Measurements from ENCODE around the gene S1PR4.
"Not testable (repeated sequence)": the region's sequence is repeated elsewhere in the genome, so short reads cannot be mapped to it uniquely, and the experiment has no call there.

The S1PR4 gene

DNA sequence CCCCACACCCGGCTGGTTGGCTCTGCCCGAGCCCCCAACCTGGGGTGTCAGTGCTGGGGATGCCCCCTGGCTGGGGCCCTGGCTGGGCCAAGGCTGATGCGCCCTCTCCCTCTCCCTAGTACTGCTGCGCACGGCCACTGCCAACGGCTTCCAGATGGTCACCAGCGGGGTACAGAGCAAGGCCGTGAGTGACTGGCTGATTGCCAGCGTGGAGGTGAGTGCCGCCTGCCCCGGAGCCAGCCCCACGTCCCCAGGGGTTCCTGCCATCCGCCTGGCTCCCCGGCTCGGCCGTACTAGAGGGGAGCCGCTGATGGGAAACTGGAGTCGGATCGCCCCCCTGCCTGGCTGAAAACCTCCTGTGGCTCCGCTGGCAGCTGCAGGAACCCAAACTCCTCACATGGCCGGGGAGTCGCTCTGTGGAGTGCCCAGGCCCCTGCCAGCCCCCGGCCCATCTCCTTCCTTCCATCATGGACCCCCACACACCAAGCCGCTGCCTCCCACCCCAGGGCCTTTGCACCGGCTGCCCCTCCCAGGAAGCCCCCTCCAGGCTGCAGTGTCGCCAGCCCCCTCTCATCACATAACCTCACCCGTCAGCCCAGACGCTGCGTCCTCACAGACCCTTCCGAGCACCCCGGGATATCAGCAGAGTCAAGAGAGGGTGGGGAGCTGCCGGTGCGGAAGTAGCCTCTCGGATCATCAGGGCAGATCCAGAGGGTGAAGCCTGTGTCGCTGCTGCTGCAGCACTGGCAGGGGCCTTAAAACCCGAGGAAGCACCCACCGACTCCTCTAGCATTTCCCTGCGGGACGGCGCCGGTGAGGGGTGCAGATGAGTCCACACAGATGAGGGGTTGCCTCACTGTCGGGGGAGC, 17.7 kb downstream of the S1PR4 start:
- no peak for DNase-seq

DNA sequence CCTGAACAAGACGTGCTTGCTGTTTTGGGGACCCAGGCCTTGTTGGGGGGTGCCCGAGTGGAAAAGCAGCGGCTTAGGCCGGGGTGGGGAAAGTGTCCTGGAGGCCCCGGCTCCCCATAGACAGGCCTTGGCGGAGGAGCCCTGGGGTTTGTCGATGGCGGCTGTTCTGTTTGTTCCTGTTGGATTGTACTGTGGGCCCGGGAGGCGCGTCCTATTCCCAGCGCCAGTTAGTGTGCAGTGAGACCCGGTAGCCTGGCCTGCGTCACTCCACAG, 18.3 kb downstream of the S1PR4 start:
- no peak for DNase-seq

DNA sequence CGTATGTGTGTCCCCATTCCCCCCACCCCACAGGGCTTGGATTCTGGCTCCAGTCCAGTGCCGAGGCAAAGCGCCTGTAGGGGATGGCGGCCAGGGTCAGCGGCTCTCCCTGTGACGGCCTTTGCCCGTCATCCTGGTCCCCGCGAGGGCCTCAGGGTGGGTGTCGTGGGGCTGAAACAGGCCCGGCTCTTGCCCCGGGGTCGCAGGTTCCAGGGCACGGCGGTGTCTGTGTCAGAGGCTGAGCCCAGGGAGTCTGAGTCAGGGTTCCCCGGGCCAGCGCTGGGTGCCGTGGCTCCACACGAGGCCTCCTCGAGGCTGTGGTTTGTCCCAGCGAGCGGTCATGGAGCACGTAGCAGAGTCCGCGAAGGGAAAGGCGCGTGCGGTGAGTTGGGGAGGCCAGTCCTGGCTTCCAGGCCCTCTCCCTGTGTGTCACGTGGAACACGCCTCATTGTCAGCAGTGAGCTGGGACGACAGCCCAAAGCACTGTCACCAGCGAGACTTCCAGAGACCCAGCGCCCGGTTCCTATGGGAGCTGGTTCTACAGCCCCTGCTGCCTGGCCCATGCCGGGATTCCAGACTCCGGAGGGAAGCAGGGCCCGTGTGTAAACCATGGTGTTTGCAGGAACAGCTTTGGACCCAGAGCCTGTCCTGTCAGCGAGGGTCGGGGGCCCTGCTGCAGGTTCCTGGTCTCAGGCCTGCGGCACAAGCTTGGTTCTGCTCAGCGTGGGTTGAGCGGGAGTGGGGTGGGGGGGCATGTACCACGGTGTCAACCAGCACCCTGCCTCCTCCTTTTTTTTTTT, 20.5 kb downstream of the S1PR4 start:
- DNase-seq, result no peak

DNA sequence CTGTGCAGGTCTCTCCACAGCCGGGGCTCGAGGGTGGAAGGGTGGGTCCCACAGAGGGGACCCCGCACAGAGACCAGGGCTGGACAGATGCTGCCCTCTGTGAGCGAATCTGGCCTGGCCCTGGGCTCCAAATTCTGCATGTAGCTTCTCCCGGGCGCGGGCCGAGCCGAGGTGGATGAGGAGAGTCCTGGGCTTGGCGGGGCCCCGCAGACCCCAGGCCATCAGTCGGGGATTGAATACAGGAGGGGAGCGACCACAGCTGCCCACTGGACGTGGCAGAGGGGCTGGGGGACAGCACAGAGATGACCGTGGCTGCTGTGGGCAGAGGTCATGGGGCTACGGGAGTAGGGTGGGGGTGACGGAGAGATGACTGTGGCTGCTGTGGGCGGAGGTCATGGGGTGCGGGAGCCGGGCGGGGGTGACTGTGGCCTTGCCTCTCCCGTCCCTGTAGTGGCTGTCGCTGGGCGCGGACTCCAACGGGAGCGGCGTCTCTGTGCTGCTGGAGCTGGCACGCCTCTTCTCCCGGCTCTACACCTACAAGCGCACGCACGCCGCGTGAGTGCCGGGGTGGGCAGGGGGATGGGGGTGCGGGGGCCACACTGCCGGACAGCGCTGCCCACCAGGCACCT, 22.6 kb downstream of the S1PR4 start:
- DNase-seq, result no peak

DNA sequence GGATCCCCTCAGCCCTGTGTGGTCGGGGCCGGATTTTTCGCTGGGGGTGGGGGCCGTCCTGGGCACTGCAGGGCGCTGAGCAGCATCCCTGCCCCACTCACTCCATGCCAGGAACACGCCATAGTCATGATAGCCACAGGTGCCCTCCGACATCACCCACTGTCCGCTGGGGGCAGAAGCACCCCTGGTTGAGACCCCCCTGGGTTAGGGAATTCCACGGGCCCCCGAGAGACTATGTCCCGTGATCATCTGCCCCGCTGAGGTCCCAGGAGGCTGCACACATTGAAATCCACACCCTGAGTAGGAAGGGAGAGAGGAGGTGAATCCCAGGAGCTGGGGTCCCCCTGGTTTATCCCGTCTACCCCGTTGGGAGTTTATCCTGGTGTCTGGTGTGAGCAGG, 23.3 kb downstream of the S1PR4 start:
- no peak for DNase-seq

DNA sequence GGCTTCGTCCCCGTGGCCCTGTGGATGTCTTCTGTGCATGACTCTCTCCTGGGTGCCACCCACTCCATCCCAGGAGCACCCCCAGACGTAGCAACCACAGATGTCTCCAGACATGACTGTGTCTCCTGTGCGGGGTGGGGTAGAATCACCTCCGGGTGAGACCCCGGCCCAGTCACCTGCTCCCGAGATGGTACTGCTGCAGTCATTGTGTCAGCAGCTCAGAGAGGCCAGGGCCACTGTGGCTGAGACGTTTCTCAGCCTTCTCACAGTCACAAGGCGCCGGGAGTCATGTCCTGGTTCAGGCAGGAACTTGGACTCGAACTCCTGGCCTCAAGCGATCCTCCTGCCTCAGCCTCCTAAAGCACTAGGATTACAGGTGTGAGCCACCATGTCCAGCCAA, 23.8 kb downstream of the S1PR4 start:
- no peak for DNase-seq

DNA sequence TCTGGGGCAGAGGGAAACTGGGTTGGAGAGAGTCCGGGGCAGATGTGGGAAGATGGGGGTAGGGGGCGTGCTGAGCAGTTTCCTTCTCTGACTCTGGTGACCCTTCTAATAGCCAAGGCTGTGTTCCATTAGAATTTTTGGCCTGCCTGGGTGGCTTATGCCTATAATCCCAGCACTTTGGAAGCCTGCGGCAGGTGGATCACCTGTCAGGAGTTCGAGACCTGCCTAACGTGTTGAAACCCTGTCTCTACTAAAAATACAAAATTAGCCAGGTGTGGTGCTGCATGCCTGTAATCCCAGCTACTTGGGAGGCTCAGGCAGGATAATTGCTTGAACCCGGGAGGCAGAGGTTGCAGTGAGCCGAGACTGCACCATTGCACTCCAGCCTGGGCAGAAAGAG, 24.3 kb downstream of the S1PR4 start:
- not testable (repeated sequence) for DNase-seq

DNA sequence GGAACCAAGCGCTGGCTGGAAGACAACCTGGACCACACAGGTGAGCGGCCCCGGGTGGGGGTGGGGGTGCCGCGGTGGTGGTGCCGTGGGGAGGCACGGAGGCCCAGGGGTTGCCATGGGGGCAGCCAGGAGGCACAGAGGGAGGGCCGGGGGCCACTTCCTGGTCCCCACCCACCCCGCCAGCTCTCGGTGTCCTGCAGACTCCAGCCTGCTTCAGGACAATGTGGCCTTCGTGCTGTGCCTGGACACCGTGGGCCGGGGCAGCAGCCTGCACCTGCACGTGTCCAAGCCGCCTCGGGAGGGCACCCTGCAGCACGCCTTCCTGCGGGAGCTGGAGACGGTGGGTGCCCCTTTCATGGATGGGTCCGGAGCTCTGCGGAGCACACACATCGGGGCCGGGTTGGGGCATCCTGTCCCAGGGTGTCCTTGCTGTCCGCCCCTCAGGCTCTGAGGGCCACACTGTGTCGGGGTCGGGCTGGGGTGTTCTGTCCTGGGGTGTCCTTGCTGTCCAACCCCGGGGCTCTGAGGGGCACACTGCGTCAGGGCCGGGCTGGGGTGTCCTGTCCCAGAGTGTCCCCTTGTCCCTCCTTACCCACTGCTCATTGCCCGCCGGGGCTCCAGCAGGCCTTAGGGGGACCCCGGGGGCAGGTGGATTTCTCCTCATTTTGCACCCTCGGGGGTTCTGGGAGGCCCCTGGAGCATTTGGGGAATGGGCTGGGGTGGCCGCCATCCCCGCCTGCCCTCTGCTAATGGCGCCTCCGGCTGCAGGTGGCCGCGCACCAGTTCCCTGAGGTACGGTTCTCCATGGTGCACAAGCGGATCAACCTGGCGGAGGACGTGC, 25.5 kb downstream of the S1PR4 start:
- no peak for DNase-seq

DNA sequence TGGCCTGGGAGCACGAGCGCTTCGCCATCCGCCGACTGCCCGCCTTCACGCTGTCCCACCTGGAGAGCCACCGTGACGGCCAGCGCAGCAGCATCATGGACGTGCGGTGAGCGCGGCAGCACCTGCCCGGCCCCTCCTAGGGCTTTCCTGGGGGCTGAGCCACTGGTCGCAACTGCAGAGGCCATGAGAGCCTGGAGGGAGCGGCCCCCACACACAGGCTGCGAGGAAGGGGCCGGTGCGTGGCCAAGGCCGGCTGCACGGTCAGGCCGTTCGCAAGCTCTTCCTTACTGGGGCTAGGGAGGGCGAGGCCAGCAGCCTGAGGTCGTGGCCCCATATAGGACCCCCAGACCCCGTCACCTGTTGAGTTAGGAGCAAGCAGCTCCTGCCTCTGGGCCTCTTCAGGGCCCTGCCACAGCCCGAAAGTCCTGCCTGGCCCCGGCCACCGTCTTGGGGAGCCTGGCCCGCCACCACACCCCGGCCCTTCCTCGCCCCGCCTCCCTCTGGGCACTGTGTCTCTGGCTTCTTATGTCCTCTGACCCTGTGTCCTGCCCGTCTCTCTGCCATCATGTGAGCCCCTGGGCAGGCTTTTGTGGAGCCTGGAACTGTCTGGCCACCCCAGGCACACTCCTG, 26.2 kb downstream of the S1PR4 start:
- DNase-seq, result no peak

DNA sequence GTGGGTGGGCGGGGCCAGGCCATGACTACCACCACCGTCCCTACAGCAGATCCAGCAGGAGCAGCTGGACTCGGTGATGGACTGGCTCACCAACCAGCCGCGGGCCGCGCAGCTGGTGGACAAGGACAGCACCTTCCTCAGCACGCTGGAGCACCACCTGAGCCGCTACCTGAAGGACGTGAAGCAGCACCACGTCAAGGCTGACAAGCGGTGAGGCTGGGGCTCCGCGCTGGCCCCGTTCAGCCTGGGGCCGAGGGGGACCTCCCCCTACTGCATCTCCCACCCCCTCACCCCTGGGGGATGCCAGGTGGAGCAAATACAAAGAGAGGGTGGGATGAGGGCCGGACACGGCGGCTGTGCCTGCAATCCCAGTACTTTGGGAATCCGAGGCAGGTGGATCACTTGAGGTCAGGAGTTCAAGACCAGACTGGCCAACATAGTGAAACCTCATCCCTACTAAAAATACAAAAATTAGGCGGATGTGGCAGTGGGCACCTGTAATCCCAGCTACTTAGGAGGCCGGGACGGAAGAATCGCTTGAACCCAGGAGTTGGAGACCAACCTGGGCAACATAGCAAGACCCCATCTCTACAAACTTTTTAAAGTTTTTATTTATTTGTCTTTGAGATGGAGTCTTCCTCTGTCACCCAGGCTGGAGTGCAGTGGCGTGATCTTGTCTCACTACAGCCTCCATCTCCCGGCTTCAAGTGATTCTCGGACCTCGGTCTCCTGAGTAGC, 27.8 kb downstream of the S1PR4 start:
- DNase-seq, result no peak

DNA sequence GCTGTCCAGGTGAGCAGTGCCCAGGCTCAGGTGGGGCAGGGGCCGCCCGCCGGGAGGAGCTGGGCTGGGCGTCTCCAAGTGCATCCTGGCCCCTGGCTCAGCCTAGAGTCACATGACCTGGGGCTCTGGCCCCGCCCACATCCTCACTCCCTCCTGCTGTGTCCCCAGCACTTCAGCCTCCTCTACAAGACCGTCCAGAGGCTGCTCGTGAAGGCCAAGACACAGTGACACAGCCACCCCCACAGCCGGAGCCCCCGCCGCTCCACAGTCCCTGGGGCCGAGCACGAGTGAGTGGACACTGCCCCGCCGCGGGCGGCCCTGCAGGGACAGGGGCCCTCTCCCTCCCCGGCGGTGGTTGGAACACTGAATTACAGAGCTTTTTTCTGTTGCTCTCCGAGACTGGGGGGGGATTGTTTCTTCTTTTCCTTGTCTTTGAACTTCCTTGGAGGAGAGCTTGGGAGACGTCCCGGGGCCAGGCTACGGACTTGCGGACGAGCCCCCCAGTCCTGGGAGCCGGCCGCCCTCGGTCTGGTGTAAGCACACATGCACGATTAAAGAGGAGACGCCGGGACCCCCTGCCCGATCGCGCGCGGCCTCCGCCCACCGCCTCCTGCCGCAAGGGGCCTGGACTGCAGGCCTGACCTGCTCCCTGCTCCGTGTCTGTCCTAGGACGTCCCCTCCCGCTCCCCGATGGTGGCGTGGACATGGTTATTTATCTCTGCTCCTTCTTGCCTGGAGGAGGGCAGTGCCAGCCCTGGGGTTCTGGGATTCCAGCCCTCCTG, 29.1 kb downstream of the S1PR4 start:
- DNase-seq, result no peak

DNA sequence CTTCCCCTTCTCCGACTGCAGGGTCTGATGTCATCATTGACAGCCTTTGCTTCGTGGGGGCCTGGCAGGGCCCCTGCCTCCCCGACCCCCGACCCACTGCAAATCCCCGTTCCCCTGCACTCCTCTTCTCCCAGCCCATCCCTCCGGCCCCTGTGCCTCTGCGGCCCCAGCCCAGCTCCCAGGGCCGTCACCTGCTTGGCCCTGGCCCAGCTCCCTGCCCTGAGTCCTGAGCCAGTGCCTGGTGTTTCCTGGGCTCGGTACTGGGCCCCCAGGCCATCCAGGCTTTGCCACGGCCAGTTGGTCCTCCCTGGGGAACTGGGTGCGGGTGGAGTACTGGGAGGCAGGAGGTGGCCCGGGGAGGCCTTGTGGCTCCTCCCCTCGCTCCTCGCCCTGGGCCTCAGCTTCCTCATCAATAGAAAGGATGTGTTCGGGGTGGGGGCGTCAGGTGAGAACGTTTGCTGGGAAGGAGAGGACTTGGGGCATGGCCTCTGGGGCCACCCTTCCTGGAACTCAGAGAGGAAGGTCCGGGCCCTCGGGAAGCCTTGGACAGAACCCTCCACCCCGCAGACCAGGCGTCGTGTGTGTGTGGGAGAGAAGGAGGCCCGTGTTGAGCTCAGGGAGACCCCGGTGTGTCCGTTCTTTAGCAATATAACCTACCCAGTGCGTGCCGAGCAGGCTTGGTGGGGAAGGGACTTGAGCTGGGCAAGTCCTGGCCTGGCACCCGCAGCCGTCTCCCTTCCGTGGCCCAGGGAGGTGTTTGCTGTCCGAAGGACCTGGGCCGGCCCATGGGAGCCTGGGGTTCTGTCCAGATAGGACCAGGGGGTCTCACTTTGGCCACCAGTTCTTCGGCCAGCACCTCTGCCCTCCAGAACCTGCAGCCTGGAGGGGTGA, 30.0 kb downstream of the S1PR4 start:
- no peak for DNase-seq

DNA sequence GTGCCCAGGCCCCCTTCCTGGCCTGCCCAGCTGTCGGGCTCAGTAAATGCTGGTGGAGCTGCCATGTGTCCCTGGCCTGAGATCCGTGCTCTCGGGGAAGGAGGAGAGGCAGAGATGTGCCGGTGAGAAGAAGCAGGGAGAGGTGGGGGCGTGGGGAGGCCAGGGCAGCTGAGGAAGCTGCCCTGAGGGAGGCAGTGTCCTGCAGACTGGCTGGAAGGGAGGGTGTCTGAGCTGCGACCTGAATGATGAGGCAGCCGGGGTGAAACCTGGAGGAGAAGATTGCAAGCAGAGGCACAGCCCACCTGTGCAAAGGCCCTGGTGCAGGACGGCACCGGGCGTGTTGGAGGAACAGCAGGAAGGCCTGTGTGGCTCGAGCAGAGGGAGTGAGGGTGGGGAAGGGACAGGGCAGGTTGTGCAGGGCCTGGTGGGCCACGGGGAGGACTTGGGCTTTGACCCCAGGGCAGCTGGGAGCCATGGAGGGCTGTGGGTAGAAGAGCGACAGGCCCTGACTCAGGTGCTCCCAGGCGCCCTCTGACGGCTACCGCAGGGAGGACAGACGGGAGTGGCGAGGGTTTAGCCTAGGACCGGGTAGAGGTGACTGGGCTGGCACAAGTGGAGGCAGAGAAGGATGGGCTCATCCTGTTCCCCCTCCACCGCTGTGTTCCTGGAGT, 31.9 kb downstream of the S1PR4 start:
- no peak for DNase-seq

DNA sequence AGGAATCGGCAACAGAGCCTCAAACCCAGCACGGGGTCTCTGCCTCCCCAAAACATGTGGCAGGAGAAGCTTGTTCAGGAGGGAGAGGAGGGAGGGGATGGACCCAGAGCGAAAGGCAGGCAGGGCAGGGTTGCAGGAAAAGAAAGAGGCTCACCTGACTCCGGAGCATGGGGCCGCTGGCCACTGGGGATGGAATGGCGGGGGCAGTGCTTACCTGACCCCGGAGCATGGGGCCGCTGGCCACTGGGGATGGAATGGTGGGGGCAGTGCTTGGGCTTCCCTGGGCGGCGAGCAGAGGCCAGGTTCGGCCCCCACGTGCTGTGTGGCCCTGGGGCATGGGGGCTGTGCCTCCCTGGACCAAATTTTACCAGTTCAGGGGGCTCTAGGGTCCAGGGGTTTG, 32.6 kb downstream of the S1PR4 start:
- DNase-seq, result no peak

DNA sequence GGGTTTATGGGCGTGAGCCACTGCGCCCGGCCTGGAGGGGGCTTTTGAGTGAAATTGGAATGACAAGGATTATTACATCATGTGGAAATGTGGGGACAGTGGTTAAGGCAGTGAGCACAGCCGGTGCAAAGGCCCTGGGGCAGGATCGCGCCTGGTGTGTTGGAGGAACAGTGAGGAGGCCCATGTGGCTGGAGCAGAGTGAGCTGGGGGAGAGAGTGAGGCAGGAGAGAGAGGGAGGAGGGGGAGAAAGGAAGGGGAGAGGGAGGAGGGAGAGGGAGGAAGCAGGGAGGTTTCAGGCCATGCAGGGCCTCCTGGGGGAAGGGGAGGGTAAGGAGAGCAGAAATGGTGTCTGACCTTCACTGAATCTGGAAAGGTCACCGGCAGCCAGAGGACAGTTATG, 34.6 kb downstream of the S1PR4 start:
- no peak for DNase-seq

DNA sequence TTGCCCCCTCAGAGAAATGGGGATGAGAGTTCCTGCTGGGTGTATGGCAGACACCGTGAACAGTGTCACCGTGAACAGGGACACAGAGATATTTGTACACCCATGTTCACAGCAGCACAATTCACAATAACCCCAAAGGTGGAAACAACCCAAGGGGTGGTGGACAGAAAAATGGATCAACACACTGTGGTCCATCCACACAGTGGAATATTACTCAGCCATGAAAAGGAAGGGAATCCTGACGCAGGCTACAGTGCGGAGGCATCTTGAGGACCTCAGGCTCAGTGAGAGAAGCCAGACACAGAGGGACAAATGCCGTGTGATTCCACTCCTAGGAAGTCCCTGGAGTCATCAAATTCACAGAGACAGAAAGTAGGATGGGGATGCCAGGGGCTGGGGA, 38.3 kb downstream of the S1PR4 start:
- no peak for DNase-seq

DNA sequence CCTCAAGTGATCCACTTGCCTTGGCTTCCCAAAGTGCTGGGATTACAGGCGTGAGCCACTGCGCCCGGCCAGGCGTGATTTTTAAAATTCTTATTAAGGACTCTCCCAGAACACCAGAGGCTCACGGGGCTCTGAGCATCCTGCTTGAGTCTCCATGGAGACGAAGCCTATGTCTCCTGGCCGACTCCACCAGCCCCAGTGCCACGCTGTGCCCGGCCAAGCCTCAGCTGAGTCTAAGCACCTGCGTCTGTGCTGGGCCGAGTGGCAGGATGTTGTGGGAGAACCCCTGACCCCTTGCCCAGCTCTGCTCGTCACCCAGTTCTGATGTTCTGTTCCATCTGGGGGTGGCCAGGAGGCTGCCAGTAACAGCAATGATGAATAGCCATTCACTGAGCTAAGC, 42.0 kb downstream of the S1PR4 start:
- DNase-seq, result no peak

DNA sequence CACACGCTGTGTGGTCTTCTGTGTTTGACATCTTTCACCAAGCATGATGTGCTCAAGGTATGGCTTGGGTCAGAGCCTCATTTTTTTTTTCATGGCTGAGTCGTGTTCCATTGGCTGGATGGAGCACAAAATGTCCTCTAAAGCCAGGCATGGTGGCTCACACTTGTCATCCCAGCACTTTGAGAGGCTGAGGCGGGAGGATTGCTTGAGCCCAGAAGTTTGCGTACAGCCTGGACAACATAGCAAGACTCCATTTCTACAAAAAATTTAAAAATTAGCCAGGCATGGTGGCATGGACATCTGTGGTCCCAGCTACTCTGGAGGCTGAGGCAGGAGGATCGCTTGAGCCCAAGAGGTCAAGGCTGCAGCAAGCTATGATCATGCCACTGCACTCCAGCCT, 43.0 kb downstream of the S1PR4 start:
- DNase-seq, result not testable (repeated sequence)

DNA sequence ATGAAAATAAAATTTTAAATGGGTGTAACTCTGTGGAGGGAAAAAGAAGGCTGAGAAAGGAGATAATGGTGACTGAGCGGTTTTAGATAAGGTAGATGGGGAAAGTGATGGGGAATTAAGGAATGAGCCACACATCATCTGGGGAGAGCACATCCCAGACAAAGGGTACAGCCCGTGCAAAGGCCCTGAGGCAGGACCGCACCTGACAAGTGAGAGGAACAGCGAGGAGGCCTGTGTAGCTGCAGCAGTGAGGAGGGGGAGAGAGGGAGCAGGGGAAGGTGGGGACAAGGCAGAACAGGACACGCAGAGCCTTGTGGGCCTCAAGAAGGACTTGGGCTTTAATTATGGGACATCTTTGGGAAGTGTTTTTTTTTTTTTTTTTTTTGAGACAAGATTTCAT, 44.1 kb downstream of the S1PR4 start:
- DNase-seq, result no peak

Data from cortex of kidney (tissue), 1 donor.